ENCODE results near the gene UBE2D3. TPM values are rescaled to one million over a fixed set of nuclear protein-coding genes. Genes with fewer than 3 reads are reported as not detected.

The UBE2D3 gene
- total RNA-seq, 1 experiment from 2014 or later: 191 TPM

GRCh38 chr4:102809190-102809589 lies 18.2 kb downstream of the UBE2D3 start:
- DNase-seq (ENCODE audit: low read depth, low spot score): no peak
- Histone ChIP-seq H3K4me1 (ENCODE audit: control insufficient read depth, insufficient read depth, low read length) (peaks cover 3% of the 10 kb centered on the region; the same call in 1 of the 2 replicates), H3K27me3 (ENCODE audit: control insufficient read depth, insufficient read depth, low read length) (no peaks in the 10 kb centered on the region), H3K27ac (ENCODE audit: low read length) (no peak overlapping the region), H3K36me3 (ENCODE audit: control insufficient read depth, insufficient read depth, low read length) (peaks cover 23% of the 10 kb centered on the region), H3K4me3 (ENCODE audit: low read depth in 2 of 2, low read length in 2 of 2) (no peak overlapping the region), H3K9me3 (ENCODE audit: control insufficient read depth, insufficient read depth, low read depth, low read length) (no peaks in the 10 kb centered on the region)
- ChIA-PET CTCF (no interaction called here), POLR2A (no interaction called here)
- in situ Hi-C loops (cut with HindIII; ENCODE audit: low pct_unique_long_range_greater_than_20kb, low sequenced_read_pairs) (no loop called here), intact Hi-C loops (cut with micrococcal nuclease; ENCODE audit: unreplicated experiment) (no loop called here)
- no TSS peak for BruUV-seq (replicated peaks)
- no peak for TF ChIP-seq CTCF (IDR thresholded peaks at IDR 0.05)
- TF ChIP-seq SIN3A (IDR thresholded peaks at IDR 0.05; ENCODE audit: borderline replicate concordance, insufficient read depth, low read depth, low read length): no peak
- TF ChIP-seq TCF7L2 (IDR thresholded peaks at IDR 0.05; ENCODE audit: low read depth, low read length): no peak
- TF ChIP-seq POLR2AphosphoS5 (IDR thresholded peaks at IDR 0.05; ENCODE audit: low read depth, low read length): no peak
- no peak for TF ChIP-seq REST (IDR thresholded peaks at IDR 0.05; ENCODE audit: insufficient read depth in 1 of 2, low read depth in 2 of 2, low read length in 1 of 2)
- ATAC-seq: no peak

GRCh38 chr4:102808009-102808408 lies 19.3 kb downstream of the UBE2D3 start:
- CTCF ChIA-PET: no interaction called here
- POLR2A ChIA-PET: no interaction called here
- TSS peak; percentile 2 for BruUV-seq (replicated peaks)

More at GRCh38 chr4:102808009-102808408, 19.3 kb downstream of the UBE2D3 start:
- no peak overlapping the region for H3K4me3 ChIP-seq (ENCODE audit: low read depth in 2 of 2, low read length in 2 of 2)
- no peaks in the 10 kb centered on the region for H3K27me3 ChIP-seq (ENCODE audit: control insufficient read depth, insufficient read depth, low read length)
- ATAC-seq (no peak), DNase-seq (ENCODE audit: low read depth, low spot score) (no peak)
- no peak overlapping the region for H3K27ac ChIP-seq (ENCODE audit: low read length)
- no peaks in the 10 kb centered on the region for H3K9me3 ChIP-seq (ENCODE audit: control insufficient read depth, insufficient read depth, low read depth, low read length)
- H3K36me3 ChIP-seq (ENCODE audit: control insufficient read depth, insufficient read depth, low read length): peaks cover 23% of the 10 kb centered on the region
- intact Hi-C loops (cut with micrococcal nuclease; ENCODE audit: unreplicated experiment): no loop called here
- peaks cover 3% of the 10 kb centered on the region; the same call in 1 of the 2 replicates for H3K4me1 ChIP-seq (ENCODE audit: control insufficient read depth, insufficient read depth, low read length)
- no peak for TF ChIP-seq REST (IDR thresholded peaks at IDR 0.05; ENCODE audit: insufficient read depth in 1 of 2, low read depth in 2 of 2, low read length in 1 of 2)
- in situ Hi-C loops (cut with HindIII; ENCODE audit: low pct_unique_long_range_greater_than_20kb, low sequenced_read_pairs): no loop called here
